Endothelial cell of umbilical vein (primary cell): ENCODE measurements around the gene FRA10AC1. TPM values are rescaled to one million over a fixed set of nuclear protein-coding genes. Genes with fewer than 3 reads are reported as not detected.

Experiments
- BruUV-seq: library from RNA; stranded (reverse); fragments of 400-500 nt; replicated peaks from 2 replicates; lab custom pipeline; 2021; lab: Mats Ljungman, UMichigan
- CTCF ChIA-PET: fragments of 300-600, 350-600 bp; sonication (Branson Sonifier 250); formaldehyde crosslinking; loops from one replicate; lab custom pipeline; 2021; ENCODE audit warnings: antibody characterized with exemption, inconsistent platforms; lab: Charles Lee
- POLR2A ChIA-PET: fragments of 300-600, 350-600 bp; sonication (Branson Sonifier 250); formaldehyde crosslinking; loops from one replicate; lab custom pipeline; 2021; ENCODE audit warnings: antibody characterized with exemption, inconsistent platforms; lab: Charles Lee
- DNase-seq: peaks from one replicate; pipeline ENCODE4 v3.0.0-alpha.2; 2011; ENCODE audit warnings: low read depth, low spot score
- FAIRE-seq: peaks from 2 replicates; lab custom pipeline; 2011; peaks lifted over from hg19 to GRCh38; lab: Jason Lieb, UNC
- H2AFZ ChIP-seq: 2 replicates; pipeline ENCODE4 v1.6.0; 2012; ENCODE audit warnings: low read depth, low read length, control low read depth, inconsistent platforms
- H3K27ac ChIP-seq: 2 replicates; pipeline ENCODE4 v1.5.1; 2011; ENCODE audit warnings: low read depth, mild to moderate bottlenecking, control low read depth, low read length, moderate library complexity; ENCODE audit not compliant: insufficient read depth
- H3K27me3 ChIP-seq, 2 experiments: 2 replicates each; pipeline versions ENCODE4 v1.6.0 to v1.6.1; 2011; ENCODE audit warnings: low read length in 2 of 2, mixed read lengths in 1 of 2; ENCODE audit not compliant: control insufficient read depth in 2 of 2, insufficient read depth in 2 of 2
- H3K36me3 ChIP-seq, 2 experiments: 2 replicates in 1 of 2; 3 replicates in 1 of 2; pipeline ENCODE4 v1.5.1; 2011; ENCODE audit warnings: low read length in 2 of 2, mild to moderate bottlenecking in 1 of 2, moderate library complexity in 1 of 2; ENCODE audit not compliant: control insufficient read depth in 2 of 2, insufficient read depth in 2 of 2; ENCODE audit errors: extremely low read depth in 1 of 2
- H3K4me1 ChIP-seq: 3 replicates; pipeline ENCODE4 v1.5.1; 2011; ENCODE audit warnings: mild to moderate bottlenecking, low read length; ENCODE audit not compliant: control insufficient read depth, insufficient read depth; ENCODE audit errors: extremely low read depth
- H3K4me2 ChIP-seq: 2 replicates; pipeline ENCODE4 v1.6.1; 2011; ENCODE audit warnings: low read length, control low read depth, mixed read lengths; ENCODE audit not compliant: insufficient read depth
- H3K4me3 ChIP-seq, 3 experiments: fragments of 200-600 bp in 1 of 3; sonication (generic), shearing (Covaris generic) in 1 of 3; replicated peaks in 1 of 3; 2 replicates each; pipeline ENCODE4 v1.5.1; 2011 to 2016; ENCODE audit warnings: control low read depth in 3 of 3, low read length in 3 of 3, mild to moderate bottlenecking in 2 of 3, inconsistent platforms in 1 of 3, low read depth in 1 of 3, moderate library complexity in 1 of 3; ENCODE audit not compliant: insufficient read depth in 1 of 3
- H3K79me2 ChIP-seq: 2 replicates; pipeline ENCODE4 v1.6.0; 2012; ENCODE audit warnings: low read length, inconsistent platforms; ENCODE audit not compliant: control insufficient read depth, insufficient read depth
- H3K9ac ChIP-seq: replicated peaks from 2 replicates; pipeline ENCODE3; 2011; ENCODE audit warnings: low read length, control low read depth; ENCODE audit not compliant: insufficient read depth; ENCODE audit errors: extremely low read depth
- H3K9me1 ChIP-seq: replicated peaks from 3 replicates; pipeline ENCODE4 v1.6.0; 2011; ENCODE audit warnings: mild to moderate bottlenecking, low read length; ENCODE audit not compliant: control insufficient read depth, insufficient read depth; ENCODE audit errors: extremely low read depth
- H3K9me3 ChIP-seq: replicated peaks from 2 replicates; pipeline ENCODE4 v1.5.1; 2012; ENCODE audit warnings: low read length, inconsistent platforms; ENCODE audit not compliant: control insufficient read depth, insufficient read depth
- H4K20me1 ChIP-seq: replicated peaks from 2 replicates; pipeline ENCODE3; 2011; ENCODE audit warnings: mild to moderate bottlenecking, low read length; ENCODE audit not compliant: control insufficient read depth, insufficient read depth; ENCODE audit errors: extremely low read depth
- EZH2 ChIP-seq: IDR thresholded peaks from 2 replicates; pipeline ENCODE4 v1.6.1; 2012; ENCODE audit warnings: borderline replicate concordance, low read depth, mild to moderate bottlenecking, moderate library complexity, low read length, inconsistent platforms; ENCODE audit not compliant: severe bottlenecking
- FOS ChIP-seq: IDR thresholded peaks from 2 replicates; pipeline ENCODE4 v1.6.1; 2011; ENCODE audit warnings: mild to moderate bottlenecking, low read length, moderate library complexity, borderline replicate concordance; ENCODE audit not compliant: insufficient read depth
- GATA2 ChIP-seq: IDR thresholded peaks from 2 replicates; pipeline ENCODE4 v1.7.0; 2011; ENCODE audit warnings: low read depth, mild to moderate bottlenecking, moderate library complexity, mixed read lengths, low read length; ENCODE audit not compliant: insufficient read length, insufficient read depth
- JUN ChIP-seq: IDR thresholded peaks from 2 replicates; pipeline ENCODE4 v1.6.1; 2011; ENCODE audit warnings: borderline replicate concordance, low read depth; ENCODE audit not compliant: insufficient read length, insufficient read depth
- MYC ChIP-seq: IDR thresholded peaks from one replicate; pipeline ENCODE4 v1.6.1; 2011; ENCODE audit warnings: mild to moderate bottlenecking, low read depth, low read length
- POLR2A ChIP-seq: IDR thresholded peaks from 2 replicates; pipeline ENCODE4 v1.6.1; 2012; ENCODE audit warnings: low read depth, mild to moderate bottlenecking, control low read depth, low read length
- POLR2AphosphoS5 ChIP-seq: IDR thresholded peaks from 2 replicates; pipeline ENCODE4 v1.6.1; 2012; ENCODE audit warnings: low read depth, mild to moderate bottlenecking, control low read depth, low read length, moderate library complexity; ENCODE audit not compliant: insufficient read depth
- dilution Hi-C: fragments of 300-500 bp; cut with MboI; formaldehyde crosslinking; loops from one replicate; pipeline ENCODE4 v1.15.0; 2019; ENCODE audit warnings: low sequenced_read_pairs; ENCODE audit not compliant: extremely low pct_ligation_motif_present
- intact Hi-C: fragments of 100-400 bp; cut with micrococcal nuclease; formaldehyde crosslinking; loops from one replicate; pipeline ENCODE4 v1.10.0; 2022
- polyA plus RNA-seq, 4 experiments: library from polyadenylated mRNA; depleted of rRNA in 3 of 4; stranded (reverse) in 3 of 4; unstranded in 1 of 4; fragments of >200 nt; gene quantifications; 2 replicates each; pipeline versions ENCODE4 v1.2.1 to v1.2.3, GENCODE V29; 2011 to 2012; ENCODE audit warnings: missing spikeins in 1 of 4
- total RNA-seq: library from RNA; stranded (reverse); gene quantifications from 2 replicates; pipeline ENCODE4 v1.2.3, GENCODE V29; 2021
- TF ChIP-seq, protein P1 (sequence below), 2 donors: IDR thresholded peaks; 1 replicate in 1 of 2; 2 replicates in 1 of 2; pipeline ENCODE4 v1.5.1; 2011; ENCODE audit warnings: low read length in 2 of 2, mild to moderate bottlenecking in 2 of 2, moderate library complexity in 2 of 2, control low read depth in 1 of 2, inconsistent platforms in 1 of 2, low read depth in 1 of 2; ENCODE audit not compliant: insufficient read depth in 1 of 2; ENCODE audit errors: extremely low read depth in 1 of 2
- TF ChIP-seq, protein P2 (sequence below): IDR thresholded peaks from 2 replicates; pipeline ENCODE4 v1.6.1; 2011; ENCODE audit not compliant: insufficient read depth, insufficient read length

FRA10AC1 gene
- total and polyA plus RNA-seq, 2 donors (not counting 3 experiments of a cell fraction or from before 2014, with no cell fraction given) = 4.0 to 24.4 TPM

DNA sequence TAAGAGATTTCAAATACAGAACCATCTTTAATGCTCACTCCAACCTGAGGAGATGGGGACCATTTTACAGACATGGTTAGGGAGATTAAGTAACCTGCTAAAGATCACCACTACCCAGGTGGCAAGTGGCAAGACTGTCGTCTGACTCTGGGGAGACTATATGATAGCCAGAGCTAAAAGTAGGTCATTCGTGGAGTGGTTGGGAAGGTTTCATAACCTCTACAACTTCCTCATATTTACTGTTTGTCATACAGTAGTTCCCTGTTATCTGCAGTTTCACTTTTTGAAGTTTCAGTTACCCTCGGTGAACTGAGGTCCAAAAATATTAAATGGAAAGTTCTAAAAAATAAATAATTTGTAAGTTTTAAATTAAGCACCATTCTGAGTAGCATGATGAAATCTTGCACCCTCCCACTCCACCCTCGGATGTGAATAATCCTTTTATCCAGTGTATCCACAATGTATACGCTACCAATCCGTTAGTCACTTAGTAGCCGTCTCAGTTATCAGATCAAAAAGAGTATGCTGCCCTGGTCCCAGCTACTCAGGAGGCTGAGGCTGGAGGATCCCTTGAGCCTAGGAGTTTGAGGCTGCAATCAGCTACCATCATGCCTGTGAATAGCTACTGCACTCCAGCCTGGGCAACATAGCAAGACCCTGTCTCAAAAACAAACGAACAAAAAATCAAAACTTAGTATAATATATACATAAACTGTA, 40.4 kb upstream of the FRA10AC1 start:
- Histone ChIP-seq H3K4me3 (no peak overlapping the region), H3K27ac (no peak overlapping the region), H3K36me3 (no peaks in the 10 kb centered on the region), H3K79me2 (no peaks in the 10 kb centered on the region), H3K9me3 (no peaks in the 10 kb centered on the region), H3K4me2 (no peak overlapping the region), H3K9ac (no peak overlapping the region), H3K27me3 (peaks cover 0 to 4% of the 10 kb centered on the region in 2 experiments), H3K9me1 (no peaks in the 10 kb centered on the region), H2AFZ (no peak overlapping the region), H3K4me1 (no peaks in the 10 kb centered on the region), H4K20me1 (no peaks in the 10 kb centered on the region)
- intact Hi-C loops = no loop called here
- TF ChIP-seq, protein P1, sequence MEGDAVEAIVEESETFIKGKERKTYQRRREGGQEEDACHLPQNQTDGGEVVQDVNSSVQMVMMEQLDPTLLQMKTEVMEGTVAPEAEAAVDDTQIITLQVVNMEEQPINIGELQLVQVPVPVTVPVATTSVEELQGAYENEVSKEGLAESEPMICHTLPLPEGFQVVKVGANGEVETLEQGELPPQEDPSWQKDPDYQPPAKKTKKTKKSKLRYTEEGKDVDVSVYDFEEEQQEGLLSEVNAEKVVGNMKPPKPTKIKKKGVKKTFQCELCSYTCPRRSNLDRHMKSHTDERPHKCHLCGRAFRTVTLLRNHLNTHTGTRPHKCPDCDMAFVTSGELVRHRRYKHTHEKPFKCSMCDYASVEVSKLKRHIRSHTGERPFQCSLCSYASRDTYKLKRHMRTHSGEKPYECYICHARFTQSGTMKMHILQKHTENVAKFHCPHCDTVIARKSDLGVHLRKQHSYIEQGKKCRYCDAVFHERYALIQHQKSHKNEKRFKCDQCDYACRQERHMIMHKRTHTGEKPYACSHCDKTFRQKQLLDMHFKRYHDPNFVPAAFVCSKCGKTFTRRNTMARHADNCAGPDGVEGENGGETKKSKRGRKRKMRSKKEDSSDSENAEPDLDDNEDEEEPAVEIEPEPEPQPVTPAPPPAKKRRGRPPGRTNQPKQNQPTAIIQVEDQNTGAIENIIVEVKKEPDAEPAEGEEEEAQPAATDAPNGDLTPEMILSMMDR (IDR thresholded peaks at IDR 0.05; ENCODE audit: extremely low read depth in 1 of 2, insufficient read depth in 1 of 2, low read depth in 1 of 2, low read length in 2 of 2) = no peak
- TF ChIP-seq, protein P2, sequence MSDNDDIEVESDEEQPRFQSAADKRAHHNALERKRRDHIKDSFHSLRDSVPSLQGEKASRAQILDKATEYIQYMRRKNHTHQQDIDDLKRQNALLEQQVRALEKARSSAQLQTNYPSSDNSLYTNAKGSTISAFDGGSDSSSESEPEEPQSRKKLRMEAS = no peak
- no peak for TF ChIP-seq FOS
- no peak for TF ChIP-seq GATA2
- TF ChIP-seq POLR2A = no peak
- TF ChIP-seq POLR2AphosphoS5 = no peak
- TF ChIP-seq EZH2 = no peak
- no peak for TF ChIP-seq JUN
- no peak for TF ChIP-seq MYC
- DNase-seq (no peak), FAIRE-seq (no peak)
- BruUV-seq = no TSS peak
- ChIA-PET POLR2A (no interaction called here), CTCF (interaction anchor here (1.0 kb wide), 1 partner anchor 11 kb away, joined by 3 read pairs; no protein-coding TSS in a partner anchor)
- dilution Hi-C loops = no loop called here
